Transverse colon (tissue), 4 donors: ENCODE measurements around the gene RNF44. TPM values are rescaled to one million over a fixed set of nuclear protein-coding genes. Genes with fewer than 3 reads are reported as not detected.

ENCODE experiments used
- DNase-seq: peaks from one replicate; pipeline ENCODE4 v3.0.0-alpha.2; 2019
- H3K27ac ChIP-seq, 4 donors: fragments of 200-600 bp; sonication (generic); 2 replicates each; pipeline ENCODE4 v1.5.1; 2016 to 2018; ENCODE audit warnings: inconsistent platforms in 4 of 4
- H3K27me3 ChIP-seq: fragments of 200-600 bp; sonication (generic); 2 replicates; pipeline ENCODE4 v1.5.1; 2017; ENCODE audit warnings: inconsistent platforms
- H3K36me3 ChIP-seq, 4 donors: fragments of 200-600 bp; sonication (generic); 2 replicates each; pipeline ENCODE4 v1.5.1; 2017 to 2019; ENCODE audit warnings: inconsistent platforms in 4 of 4
- H3K4me1 ChIP-seq, 4 donors: fragments of 200-600 bp; sonication (generic); 2 replicates each; pipeline ENCODE4 v1.5.1; 2017 to 2020; ENCODE audit warnings: inconsistent platforms in 4 of 4
- H3K4me3 ChIP-seq, 4 donors: fragments of 200-600 bp; sonication (generic); 1 replicate in 1 of 4; 2 replicates in 3 of 4; pipeline versions ENCODE4 v1.5.1 to v1.6.1; 2017 to 2019; ENCODE audit warnings: inconsistent platforms in 4 of 4
- H3K9me3 ChIP-seq, 2 donors: fragments of 200-600 bp; sonication (generic); 2 replicates each; pipeline ENCODE4 v1.5.1; 2017 to 2019; ENCODE audit warnings: inconsistent platforms in 2 of 2
- CTCF ChIP-seq, 5 experiments: fragments of 200-600 bp in 3 of 5; fragments of 450-650 bp in 2 of 5; sonication (generic) in 3 of 5; IDR thresholded peaks; 1 replicate in 2 of 5; 2 replicates in 3 of 5; pipeline ENCODE4 v1.5.1; 2016 to 2017; ENCODE audit warnings: antibody characterized with exemption in 5 of 5, inconsistent platforms in 3 of 5, mild to moderate bottlenecking in 2 of 5, moderate library complexity in 1 of 5
- EP300 ChIP-seq: sonication (generic); formaldehyde crosslinking; IDR thresholded peaks from one replicate; pipeline ENCODE4 v1.6.1; 2017; ENCODE audit warnings: antibody characterized with exemption, low read depth
- POLR2A ChIP-seq: fragments of 450-650 bp; IDR thresholded peaks from one replicate; pipeline ENCODE4 v1.6.1; 2016; ENCODE audit warnings: antibody characterized with exemption, mild to moderate bottlenecking, moderate library complexity
- POLR2AphosphoS5 ChIP-seq, 3 donors: sonication (generic); formaldehyde crosslinking; IDR thresholded peaks; one replicate each; pipeline ENCODE4 v1.6.1; 2016; ENCODE audit warnings: antibody characterized with exemption in 3 of 3
- WGBS, 2 donors: methylation state at CpG; one replicate each; pipeline ENCODE4 v1.1.5; 2018; ENCODE audit warnings: low coverage in 1 of 2; 5-methylcytosine and 5-hydroxymethylcytosine counted together
- in situ Hi-C, 4 donors: fragments of 200-750 bp; cut with MboI; loops; one replicate each; pipeline versions ENCODE4 v1.15.0 to v1.15.1; 2017; ENCODE audit warnings: low sequenced_read_pairs in 3 of 4, low pct_ligation_motif_present in 1 of 4, low pct_unique_long_range_greater_than_20kb in 1 of 4
- intact Hi-C: fragments of 100-400 bp; cut with DNase I; formaldehyde crosslinking; loops from one replicate; pipeline ENCODE4 v1.15.1; 2023; ENCODE audit warnings: low total_unique reads
- total RNA-seq, 4 donors: library from RNA; depleted of rRNA; stranded (reverse); fragments of >200 nt; gene quantifications; one replicate each; pipeline ENCODE4 v1.1.0, GENCODE V29; 2016

Gene RNF44
- total RNA-seq, 4 donors from 2014 or later = 43.8 to 65.6 (median 54.8) TPM

- Histone ChIP-seq H3K27ac (no peak overlapping the region), H3K9me3 (no peaks in the 10 kb centered on the region), H3K36me3 (no peaks in the 10 kb centered on the region), H3K4me3 (no peak overlapping the region), H3K27me3 (no peaks in the 10 kb centered on the region), H3K4me1 (no peaks in the 10 kb centered on the region)
- TF ChIP-seq EP300 (no peak), CTCF (IDR thresholded peaks at IDR 0.05) (no peak), POLR2A (no peak), POLR2AphosphoS5 (IDR thresholded peaks at IDR 0.05) (no peak)
- DNase-seq = no peak
- in situ Hi-C loops (no loop called here), intact Hi-C loops (no loop called here)
- WGBS, 2 donors = 58% methylated on average over 16 of the region's 16 CpGs; no CpG with 5 or more reads in 1 of the 2 donors
Measured at GRCh38 chr5:176519810-176520720, 17.1 kb downstream of the RNF44 start.

- 70 to 71% methylated on average over 3 to 7 of the region's 7 CpGs for WGBS, 2 donors
- TF ChIP-seq POLR2AphosphoS5 (IDR thresholded peaks at IDR 0.05) (no peak), CTCF (IDR thresholded peaks at IDR 0.05) (no peak)
- H3K27me3 ChIP-seq = no peaks in the 10 kb centered on the region
- no peak for DNase-seq
- H3K36me3 ChIP-seq = no peaks in the 10 kb centered on the region
- H3K4me1 ChIP-seq = no peaks in the 10 kb centered on the region
- intact Hi-C loops = no loop called here
- H3K9me3 ChIP-seq = no peaks in the 10 kb centered on the region
- H3K4me3 ChIP-seq = no peak overlapping the region
- H3K27ac ChIP-seq = no peak overlapping the region
- in situ Hi-C loops = no loop called here
Measured at GRCh38 chr5:176517053-176517661, 20.0 kb downstream of the RNF44 start.

- 71 to 78% methylated on average over 1 to 4 of the region's 4 CpGs for whole genome bisulfite sequencing, 2 donors
- Histone ChIP-seq H3K27me3 (no peaks in the 10 kb centered on the region), H3K4me1 (no peaks in the 10 kb centered on the region), H3K36me3 (no peaks in the 10 kb centered on the region), H3K9me3 (no peaks in the 10 kb centered on the region), H3K27ac (no peak overlapping the region), H3K4me3 (no peak overlapping the region)
- in situ Hi-C loops (no loop called here), intact Hi-C loops (no loop called here)
- no peak for TF ChIP-seq CTCF (IDR thresholded peaks at IDR 0.05)
- no peak for TF ChIP-seq POLR2A
- TF ChIP-seq POLR2AphosphoS5 (IDR thresholded peaks at IDR 0.05) = no peak
- TF ChIP-seq EP300 = no peak
- no peak for DNase-seq
Measured at GRCh38 chr5:176515396-176515795, 21.8 kb downstream of the RNF44 start.

- Histone ChIP-seq H3K4me1 (no peaks in the 10 kb centered on the region), H3K27ac (no peak overlapping the region), H3K36me3 (no peaks in the 10 kb centered on the region), H3K9me3 (no peaks in the 10 kb centered on the region), H3K4me3 (no peak overlapping the region), H3K27me3 (no peaks in the 10 kb centered on the region)
- in situ Hi-C loops = no loop called here
- no peak for DNase-seq
- TF ChIP-seq CTCF (IDR thresholded peaks at IDR 0.05) (no peak), POLR2A (no peak), EP300 (no peak), POLR2AphosphoS5 (IDR thresholded peaks at IDR 0.05) (no peak)
- intact Hi-C loops = no loop called here
- WGBS, 2 donors = 86% methylated on average over 8 to 11 of the region's 11 CpGs
Measured at GRCh38 chr5:176514244-176514950, 22.8 kb downstream of the RNF44 start.
